GM12878 (cell line): ENCODE measurements around the gene TXNDC17. TPM values are rescaled to one million over a fixed set of nuclear protein-coding genes. Genes with fewer than 3 reads are reported as not detected.

ENCODE experiments used
- ATAC-seq: fragments of 200-7000 bp; cut with Tn5 transposase; 3 replicates; pipeline ENCODE4 v1.9.1; 2020; ENCODE audit warnings: mild to moderate bottlenecking, moderate library complexity
- BruUV-seq: library from RNA; stranded (reverse); fragments of 400-500 nt; replicated peaks from 2 replicates; lab custom pipeline; 2021; lab: Mats Ljungman, UMichigan
- CTCF ChIA-PET: fragments of 300-600 bp; sonication (Branson Sonifier 250); formaldehyde crosslinking; extraction: SDS; loops from one replicate; lab custom pipeline; 2021; ENCODE audit warnings: inconsistent platforms; lab: Yijun Ruan, JAX
- POLR2A ChIA-PET: fragments of 350-600 bp; formaldehyde crosslinking; extraction: SDS; loops from one replicate; lab custom pipeline; 2021; ENCODE audit warnings: inconsistent platforms; lab: Charles Lee
- RAD21 ChIA-PET: fragments of 300-600 bp; sonication (Branson Sonifier 250); formaldehyde crosslinking; loops from one replicate; lab custom pipeline; 2023; ENCODE audit warnings: antibody characterized with exemption; ENCODE audit not compliant: unreplicated experiment; lab: Charles Lee
- SMC1A ChIA-PET: fragments of 300-600 bp; sonication (Branson Sonifier 250); formaldehyde crosslinking; loops from one replicate; lab custom pipeline; 2023; ENCODE audit not compliant: unreplicated experiment, uncharacterized antibody; lab: Charles Lee
- DNase-seq: peaks from one replicate; pipeline ENCODE4 v3.0.0-alpha.2; 2011; ENCODE audit warnings: low read depth, low spot score
- FAIRE-seq: peaks from 3 replicates; lab custom pipeline; 2011; peaks lifted over from hg19 to GRCh38; lab: Jason Lieb, UNC
- H2AFZ ChIP-seq: 2 replicates; pipeline ENCODE4 v1.6.0; 2011; ENCODE audit warnings: low read depth, low read length, control low read depth; ENCODE audit not compliant: control insufficient read depth
- H3K27ac ChIP-seq: 2 replicates; pipeline ENCODE4 v1.5.1; 2011; ENCODE audit warnings: control low read depth; ENCODE audit not compliant: control insufficient read depth, insufficient read depth
- H3K27me3 ChIP-seq, 2 experiments: replicated peaks in 1 of 2; 2 replicates each; pipeline versions ENCODE4 v1.6.0 to v1.6.1; 2011; ENCODE audit warnings: low read length in 1 of 2; ENCODE audit not compliant: control insufficient read depth in 2 of 2, insufficient read depth in 2 of 2
- H3K36me3 ChIP-seq, 2 experiments: 2 replicates each; pipeline ENCODE4 v1.5.1; 2011; ENCODE audit warnings: low read length in 1 of 2; ENCODE audit not compliant: control insufficient read depth in 2 of 2, insufficient read depth in 2 of 2
- H3K4me1 ChIP-seq: 2 replicates; pipeline ENCODE4 v1.6.1; 2011; ENCODE audit warnings: mild to moderate bottlenecking, low read length, moderate library complexity, mixed read lengths; ENCODE audit not compliant: control insufficient read depth, insufficient read depth
- H3K4me2 ChIP-seq: 2 replicates; pipeline ENCODE4 v1.6.0; 2011; ENCODE audit warnings: control low read depth; ENCODE audit not compliant: control insufficient read depth, insufficient read depth
- H3K4me3 ChIP-seq: fragments of 200-600 bp; sonication (generic); 2 replicates; pipeline ENCODE4 v1.5.1; 2016
- H3K79me2 ChIP-seq: 2 replicates; pipeline ENCODE4 v1.6.0; 2011; ENCODE audit warnings: low read length; ENCODE audit not compliant: control insufficient read depth, insufficient read depth
- H3K9ac ChIP-seq: 2 replicates; pipeline ENCODE4 v1.8.0; 2011; ENCODE audit warnings: low read length, control low read depth, mixed read lengths; ENCODE audit not compliant: control insufficient read depth, insufficient read depth
- H3K9me3 ChIP-seq: replicated peaks from 3 replicates; pipeline ENCODE4 v1.5.1; 2011; ENCODE audit warnings: mild to moderate bottlenecking, low read length; ENCODE audit not compliant: control insufficient read depth, insufficient read depth
- H4K20me1 ChIP-seq: 2 replicates; pipeline ENCODE4 v1.6.0; 2011; ENCODE audit not compliant: control insufficient read depth, insufficient read depth
- ATF7 ChIP-seq: fragments of 450-650 bp; IDR thresholded peaks from 2 replicates; pipeline ENCODE4 v1.6.1; 2016; ENCODE audit warnings: low read depth, mild to moderate bottlenecking
- BMI1 ChIP-seq: fragments of 450-650 bp; IDR thresholded peaks from 2 replicates; pipeline ENCODE4 v1.6.1; 2016; ENCODE audit warnings: mild to moderate bottlenecking, moderate library complexity, borderline replicate concordance
- HCFC1 ChIP-seq: fragments of 150-350 bp; IDR thresholded peaks from 2 replicates; pipeline ENCODE4 v1.6.1; 2014; ENCODE audit warnings: low read length
- HDAC2 ChIP-seq: fragments of 200-600 bp; sonication (generic); IDR thresholded peaks from 2 replicates; pipeline ENCODE4 v1.6.1; 2017
- MLLT1 ChIP-seq: fragments of 450-650 bp; IDR thresholded peaks from 2 replicates; pipeline ENCODE4 v1.6.1; 2016; ENCODE audit warnings: mild to moderate bottlenecking
- RFX5 ChIP-seq: IDR thresholded peaks from 2 replicates; pipeline ENCODE4 v1.6.1; 2011; ENCODE audit warnings: low read depth, low read length, improper control_type of control experiment
- ZNF384 ChIP-seq: IDR thresholded peaks from 2 replicates; pipeline ENCODE4 v1.6.1; 2012; ENCODE audit warnings: low read depth, mild to moderate bottlenecking, low read length, improper control_type of control experiment, borderline replicate concordance
- WGBS: methylation state at CpG from one replicate; pipeline ENCODE4 v1.1.6; 2016; ENCODE audit warnings: low lambda C conversion rate; ENCODE audit not compliant: insufficient replicate concordance, insufficient coverage; ENCODE audit errors: missing lambda C conversion rate; 5-methylcytosine and 5-hydroxymethylcytosine counted together
- in situ Hi-C: fragments of 300-500 bp; cut with MboI; formaldehyde crosslinking; loops from 9 replicates; pipeline ENCODE4 v1.14.3; 2018; ENCODE audit warnings: mixed read lengths
- intact Hi-C: fragments of 100-400 bp; cut with micrococcal nuclease; formaldehyde crosslinking; loops from one replicate; pipeline ENCODE4 v1.14.2; 2022; ENCODE audit not compliant: unreplicated experiment
- polyA plus RNA-seq, 11 experiments: library from polyadenylated mRNA; depleted of rRNA in 4 of 11; unstranded in 6 of 11; stranded (reverse) in 5 of 11; fragments of >200 nt; fragmentation: Nextera tagmentation in 4 of 11; fragmentation: Illumina TruSeq in 1 of 11; extraction: Ambion mirVana in 4 of 11; extraction: Trizol in 1 of 11; gene quantifications; 1 replicate in 1 of 11; 2 replicates in 10 of 11; pipeline versions ENCODE4 v1.2.1 to v1.2.3, GENCODE V29; 2011 to 2016; ENCODE audit warnings: inconsistent platforms in 2 of 11, missing spikeins in 2 of 11, low read depth in 1 of 11
- total RNA-seq, 4 experiments: library from RNA; depleted of rRNA in 3 of 4; stranded (reverse); fragments of >200 nt in 3 of 4; fragmentation: Illumina TruSeq in 1 of 4; extraction: Trizol in 1 of 4; gene quantifications; 2 replicates each; pipeline versions ENCODE4 v1.2.1 to v1.2.3, GENCODE V29; 2013 to 2021
- TF ChIP-seq, protein P1 (sequence below): IDR thresholded peaks from 2 replicates; pipeline ENCODE4 v1.6.1; 2012; ENCODE audit warnings: improper control_type of control experiment, low read depth, low read length; ENCODE audit not compliant: insufficient replicate concordance
- TF ChIP-seq, protein P2 (sequence below): IDR thresholded peaks from 2 replicates; pipeline ENCODE4 v1.6.1; 2011; ENCODE audit warnings: low read depth, mild to moderate bottlenecking, low read length, moderate library complexity, borderline replicate concordance; ENCODE audit errors: extremely low read depth
- TF ChIP-seq, protein P3 (sequence below): fragments of 450-650 bp; IDR thresholded peaks from 2 replicates; pipeline ENCODE4 v1.6.1; 2017; ENCODE audit warnings: antibody characterized with exemption, mild to moderate bottlenecking, moderate library complexity

TXNDC17 gene
- total and polyA plus RNA-seq, 10 of the 15 experiments (the other 5 are each of a cell fraction or from before 2014, with no cell fraction given), result 124 to 957 (median 216) TPM

- TF ChIP-seq, protein P1, sequence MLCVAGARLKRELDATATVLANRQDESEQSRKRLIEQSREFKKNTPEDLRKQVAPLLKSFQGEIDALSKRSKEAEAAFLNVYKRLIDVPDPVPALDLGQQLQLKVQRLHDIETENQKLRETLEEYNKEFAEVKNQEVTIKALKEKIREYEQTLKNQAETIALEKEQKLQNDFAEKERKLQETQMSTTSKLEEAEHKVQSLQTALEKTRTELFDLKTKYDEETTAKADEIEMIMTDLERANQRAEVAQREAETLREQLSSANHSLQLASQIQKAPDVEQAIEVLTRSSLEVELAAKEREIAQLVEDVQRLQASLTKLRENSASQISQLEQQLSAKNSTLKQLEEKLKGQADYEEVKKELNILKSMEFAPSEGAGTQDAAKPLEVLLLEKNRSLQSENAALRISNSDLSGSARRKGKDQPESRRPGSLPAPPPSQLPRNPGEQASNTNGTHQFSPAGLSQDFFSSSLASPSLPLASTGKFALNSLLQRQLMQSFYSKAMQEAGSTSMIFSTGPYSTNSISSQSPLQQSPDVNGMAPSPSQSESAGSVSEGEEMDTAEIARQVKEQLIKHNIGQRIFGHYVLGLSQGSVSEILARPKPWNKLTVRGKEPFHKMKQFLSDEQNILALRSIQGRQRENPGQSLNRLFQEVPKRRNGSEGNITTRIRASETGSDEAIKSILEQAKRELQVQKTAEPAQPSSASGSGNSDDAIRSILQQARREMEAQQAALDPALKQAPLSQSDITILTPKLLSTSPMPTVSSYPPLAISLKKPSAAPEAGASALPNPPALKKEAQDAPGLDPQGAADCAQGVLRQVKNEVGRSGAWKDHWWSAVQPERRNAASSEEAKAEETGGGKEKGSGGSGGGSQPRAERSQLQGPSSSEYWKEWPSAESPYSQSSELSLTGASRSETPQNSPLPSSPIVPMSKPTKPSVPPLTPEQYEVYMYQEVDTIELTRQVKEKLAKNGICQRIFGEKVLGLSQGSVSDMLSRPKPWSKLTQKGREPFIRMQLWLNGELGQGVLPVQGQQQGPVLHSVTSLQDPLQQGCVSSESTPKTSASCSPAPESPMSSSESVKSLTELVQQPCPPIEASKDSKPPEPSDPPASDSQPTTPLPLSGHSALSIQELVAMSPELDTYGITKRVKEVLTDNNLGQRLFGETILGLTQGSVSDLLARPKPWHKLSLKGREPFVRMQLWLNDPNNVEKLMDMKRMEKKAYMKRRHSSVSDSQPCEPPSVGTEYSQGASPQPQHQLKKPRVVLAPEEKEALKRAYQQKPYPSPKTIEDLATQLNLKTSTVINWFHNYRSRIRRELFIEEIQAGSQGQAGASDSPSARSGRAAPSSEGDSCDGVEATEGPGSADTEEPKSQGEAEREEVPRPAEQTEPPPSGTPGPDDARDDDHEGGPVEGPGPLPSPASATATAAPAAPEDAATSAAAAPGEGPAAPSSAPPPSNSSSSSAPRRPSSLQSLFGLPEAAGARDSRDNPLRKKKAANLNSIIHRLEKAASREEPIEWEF, result no peak
- TF ChIP-seq ZNF384, result no peak
- TF ChIP-seq, protein P2, sequence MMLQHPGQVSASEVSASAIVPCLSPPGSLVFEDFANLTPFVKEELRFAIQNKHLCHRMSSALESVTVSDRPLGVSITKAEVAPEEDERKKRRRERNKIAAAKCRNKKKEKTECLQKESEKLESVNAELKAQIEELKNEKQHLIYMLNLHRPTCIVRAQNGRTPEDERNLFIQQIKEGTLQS, result no peak
These were observed 19.2 kb downstream of the TXNDC17 start (continued) for GRCh38 chr17:6660101-6660500.

GRCh38 chr17:6660805-6661463 is 20.1 kb downstream of the TXNDC17 start:
- Histone ChIP-seq H3K36me3 (no peaks in the 10 kb centered on the region; a peak in 1 of 4 replicates), H3K9me3 (no peaks in the 10 kb centered on the region), H3K27ac (no peak overlapping the region), H2AFZ (no peak overlapping the region), H3K27me3 (no peaks in the 10 kb centered on the region), H3K79me2 (no peaks in the 10 kb centered on the region), H3K4me1 (peaks cover 24% of the 10 kb centered on the region), H3K9ac (no peak overlapping the region), H4K20me1 (no peaks in the 10 kb centered on the region), H3K4me2 (peak overlapping the region; percentile 72), H3K4me3 (0 out of 2 replicates have a peak overlapping the region, but pooled peaks have one; percentile 9)
- intact Hi-C loops, result loop anchor here (10.0 kb wide), 1 partner anchor 94 kb away; the partner anchor contains the start of gene XAF1
- peak; percentile 99 for FAIRE-seq
- ChIA-PET CTCF (interaction anchor here (0.5 to 1.9 kb wide), 5 partner anchors 25 to 475 kb away, joined by 3 to 7 read pairs (median 4); no protein-coding TSS in a partner anchor), RAD21 (interaction anchor here (0.7 to 1.2 kb wide), 3 partner anchors 21 to 375 kb away, joined by 3 read pairs; partner anchors contain the start of gene SLC16A13), POLR2A (interaction anchor here (0.5 to 1.1 kb wide), 3 partner anchors 50 to 426 kb away, joined by 3 to 4 read pairs (median 3); no protein-coding TSS in a partner anchor), SMC1A (interaction anchor here (1.0 to 2.0 kb wide), 5 partner anchors 10 to 342 kb away, joined by 3 to 6 read pairs (median 4); partner anchors contain the start of genes C17orf100 and MED31)
- no TSS peak for BruUV-seq
- in situ Hi-C loops, result no loop called here
- ATAC-seq, result peak; percentile 85
- DNase-seq, result peak; percentile 63
- 27% methylated on average over 7 of the region's 11 CpGs for WGBS
- no peak for TF ChIP-seq RFX5
- no peak for TF ChIP-seq HCFC1
- no peak for TF ChIP-seq HDAC2
- TF ChIP-seq MLLT1, result peak; percentile 71
- peak; percentile 66 for TF ChIP-seq ATF7
- TF ChIP-seq, protein P3, sequence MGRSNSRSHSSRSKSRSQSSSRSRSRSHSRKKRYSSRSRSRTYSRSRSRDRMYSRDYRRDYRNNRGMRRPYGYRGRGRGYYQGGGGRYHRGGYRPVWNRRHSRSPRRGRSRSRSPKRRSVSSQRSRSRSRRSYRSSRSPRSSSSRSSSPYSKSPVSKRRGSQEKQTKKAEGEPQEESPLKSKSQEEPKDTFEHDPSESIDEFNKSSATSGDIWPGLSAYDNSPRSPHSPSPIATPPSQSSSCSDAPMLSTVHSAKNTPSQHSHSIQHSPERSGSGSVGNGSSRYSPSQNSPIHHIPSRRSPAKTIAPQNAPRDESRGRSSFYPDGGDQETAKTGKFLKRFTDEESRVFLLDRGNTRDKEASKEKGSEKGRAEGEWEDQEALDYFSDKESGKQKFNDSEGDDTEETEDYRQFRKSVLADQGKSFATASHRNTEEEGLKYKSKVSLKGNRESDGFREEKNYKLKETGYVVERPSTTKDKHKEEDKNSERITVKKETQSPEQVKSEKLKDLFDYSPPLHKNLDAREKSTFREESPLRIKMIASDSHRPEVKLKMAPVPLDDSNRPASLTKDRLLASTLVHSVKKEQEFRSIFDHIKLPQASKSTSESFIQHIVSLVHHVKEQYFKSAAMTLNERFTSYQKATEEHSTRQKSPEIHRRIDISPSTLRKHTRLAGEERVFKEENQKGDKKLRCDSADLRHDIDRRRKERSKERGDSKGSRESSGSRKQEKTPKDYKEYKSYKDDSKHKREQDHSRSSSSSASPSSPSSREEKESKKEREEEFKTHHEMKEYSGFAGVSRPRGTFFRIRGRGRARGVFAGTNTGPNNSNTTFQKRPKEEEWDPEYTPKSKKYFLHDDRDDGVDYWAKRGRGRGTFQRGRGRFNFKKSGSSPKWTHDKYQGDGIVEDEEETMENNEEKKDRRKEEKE, result no peak
- TF ChIP-seq BMI1, result no peak; the same call in 1 of the 2 replicates
